DND-41 (cell line): ENCODE results near the gene PCNX2.

Experiments
- ATAC-seq: fragments of 200-7000 bp; cut with Tn5 transposase; 3 replicates; pipeline ENCODE4 v1.9.1; 2021; ENCODE audit warnings: low read depth; ENCODE audit not compliant: insufficient read depth
- DNase-seq: peaks from one replicate; pipeline ENCODE4 v3.0.0-alpha.2; 2020
- H2AFZ ChIP-seq: 2 replicates; pipeline ENCODE4 v1.6.0; 2012; ENCODE audit warnings: low read depth, low read length
- H3K27ac ChIP-seq: 2 replicates; pipeline ENCODE4 v1.5.1; 2012; ENCODE audit warnings: low read length, inconsistent platforms
- H3K27me3 ChIP-seq: fragments of 200-600 bp; sonication (generic); 2 replicates; pipeline ENCODE4 v1.6.0; 2012; ENCODE audit warnings: low read length, mild to moderate bottlenecking, inconsistent platforms; ENCODE audit not compliant: insufficient read depth, poor library complexity
- H3K36me3 ChIP-seq: 2 replicates; pipeline ENCODE4 v1.5.1; 2012; ENCODE audit warnings: low read length, inconsistent platforms; ENCODE audit not compliant: insufficient read depth
- H3K4me1 ChIP-seq: 2 replicates; pipeline ENCODE4 v1.5.1; 2012; ENCODE audit warnings: mild to moderate bottlenecking, low read length; ENCODE audit not compliant: insufficient read depth
- H3K4me2 ChIP-seq: 2 replicates; pipeline ENCODE4 v1.6.0; 2012; ENCODE audit warnings: mild to moderate bottlenecking, moderate library complexity, low read length, inconsistent platforms; ENCODE audit not compliant: insufficient read depth
- H3K4me3 ChIP-seq, 2 experiments: fragments of 200-600 bp in 1 of 2; shearing (Covaris generic) in 1 of 2; 2 replicates each; pipeline ENCODE4 v1.5.1; 2012 to 2016; ENCODE audit warnings: inconsistent platforms in 2 of 2, low read length in 2 of 2, mild to moderate bottlenecking in 2 of 2, low read depth in 1 of 2, moderate library complexity in 1 of 2
- H3K79me2 ChIP-seq: 2 replicates; pipeline ENCODE4 v1.6.0; 2012; ENCODE audit warnings: low read length, inconsistent platforms; ENCODE audit not compliant: insufficient read depth
- H3K9ac ChIP-seq: 2 replicates; pipeline ENCODE4 v1.6.0; 2012; ENCODE audit warnings: low read depth, mild to moderate bottlenecking, inconsistent platforms, low read length, moderate library complexity
- H3K9me3 ChIP-seq: 2 replicates; pipeline ENCODE4 v1.5.1; 2012; ENCODE audit warnings: low read length, moderate library complexity, mild to moderate bottlenecking, inconsistent platforms; ENCODE audit not compliant: insufficient read depth, severe bottlenecking
- H4K20me1 ChIP-seq: 2 replicates; pipeline ENCODE4 v1.6.0; 2012; ENCODE audit warnings: low read length; ENCODE audit not compliant: insufficient read depth
- CTCF ChIP-seq: IDR thresholded peaks from 2 replicates; pipeline ENCODE4 v1.5.1; 2012; ENCODE audit warnings: borderline replicate concordance, low read length, moderate library complexity, mild to moderate bottlenecking; ENCODE audit not compliant: poor library complexity, severe bottlenecking; ENCODE audit errors: extremely low read depth
- EZH2 ChIP-seq: IDR thresholded peaks from 3 replicates; pipeline ENCODE4 v1.6.1; 2012; ENCODE audit warnings: borderline replicate concordance, low read depth, mild to moderate bottlenecking, moderate library complexity, low read length, inconsistent platforms; ENCODE audit not compliant: severe bottlenecking

The PCNX2 gene

GRCh38 chr1:233313434-233314155, 18.1 kb upstream of the PCNX2 start:
- no peak overlapping the region for H3K9ac ChIP-seq
- H3K27me3 ChIP-seq: peaks cover 36% of the 10 kb centered on the region
- no peaks in the 10 kb centered on the region for H3K9me3 ChIP-seq
- no peak overlapping the region for H3K4me2 ChIP-seq
- no peak overlapping the region for H3K27ac ChIP-seq
- no peaks in the 10 kb centered on the region for H3K36me3 ChIP-seq
- H3K79me2 ChIP-seq: no peaks in the 10 kb centered on the region
- no peaks in the 10 kb centered on the region for H3K4me1 ChIP-seq
- TF ChIP-seq EZH2: no peak
- TF ChIP-seq CTCF: no peak
- H4K20me1 ChIP-seq: no peaks in the 10 kb centered on the region
- no peak overlapping the region for H3K4me3 ChIP-seq
- DNase-seq: no peak
- ATAC-seq: no peak
- no peak overlapping the region for H2AFZ ChIP-seq

GRCh38 chr1:233304489-233305102, 9.1 kb upstream of the PCNX2 start:
- H3K36me3 ChIP-seq: no peaks in the 10 kb centered on the region
- H3K4me1 ChIP-seq: no peaks in the 10 kb centered on the region
- TF ChIP-seq CTCF (peak; percentile 90), EZH2 (no peak)
- peak; percentile 78 for ATAC-seq
- H3K27ac ChIP-seq: no peak overlapping the region
- no peak overlapping the region for H3K9ac ChIP-seq
- DNase-seq: no peak
- H3K9me3 ChIP-seq: no peaks in the 10 kb centered on the region
- no peak overlapping the region for H3K4me2 ChIP-seq
- peaks cover 6% of the 10 kb centered on the region for H3K27me3 ChIP-seq
- H3K79me2 ChIP-seq: no peaks in the 10 kb centered on the region
- no peaks in the 10 kb centered on the region for H4K20me1 ChIP-seq
- no peak overlapping the region for H3K4me3 ChIP-seq
- no peak overlapping the region for H2AFZ ChIP-seq

GRCh38 chr1:233300326-233300725, 4.8 kb upstream of the PCNX2 start:
- H3K79me2 ChIP-seq: no peaks in the 10 kb centered on the region
- no peaks in the 10 kb centered on the region for H3K27me3 ChIP-seq
- H3K36me3 ChIP-seq: no peaks in the 10 kb centered on the region
- H3K4me2 ChIP-seq: no peak overlapping the region
- no peak overlapping the region for H3K9ac ChIP-seq
- no peak overlapping the region for H2AFZ ChIP-seq
- H3K4me1 ChIP-seq: peaks cover 14% of the 10 kb centered on the region
- no peak for DNase-seq
- ATAC-seq: no peak
- H3K27ac ChIP-seq: no peak overlapping the region
- no peaks in the 10 kb centered on the region for H3K9me3 ChIP-seq
- no peaks in the 10 kb centered on the region for H4K20me1 ChIP-seq
- no peak for TF ChIP-seq CTCF
- TF ChIP-seq EZH2: no peak
- no peak overlapping the region for H3K4me3 ChIP-seq
